Measurements from ENCODE around the gene CLOCK. TPM values are rescaled to one million over a fixed set of nuclear protein-coding genes. Genes with fewer than 3 reads are reported as not detected.

The CLOCK gene
- total RNA-seq, 1 experiment from 2014 or later = 14.9 TPM

- BruUV-seq (replicated peaks) = no TSS peak
- TF ChIP-seq EZH2 (IDR thresholded peaks at IDR 0.05; ENCODE audit: borderline replicate concordance, low read depth, low read length, poor library complexity, severe bottlenecking) (no peak), CTCF (conservative IDR thresholded peaks at IDR 0.05; ENCODE audit: low read depth, low read length) (no peak)
- peaks cover 5% of the 10 kb centered on the region for H3K36me3 ChIP-seq (ENCODE audit: insufficient read depth, low read length, poor library complexity, severe bottlenecking)
- H3K27me3 ChIP-seq (replicated peaks; ENCODE audit: insufficient read depth, low read depth, low read length, poor library complexity) = no peaks in the 10 kb centered on the region
- no peaks in the 10 kb centered on the region for H3K9me3 ChIP-seq (ENCODE audit: low read depth, low read length, poor library complexity, severe bottlenecking)
- no peak overlapping the region for H3K4me3 ChIP-seq (ENCODE audit: low read depth, low read length, poor library complexity, severe bottlenecking)
- intact Hi-C loops (cut with micrococcal nuclease; ENCODE audit: unreplicated experiment) = no loop called here
- CTCF ChIA-PET = no interaction called here
- POLR2A ChIA-PET (ENCODE audit: low non-redundant PET) = no interaction called here
- DNase-seq (ENCODE audit: low spot score) = no peak
- H3K4me1 ChIP-seq (ENCODE audit: insufficient read depth, low read length, poor library complexity, severe bottlenecking) = no peaks in the 10 kb centered on the region
- H3K27ac ChIP-seq (ENCODE audit: low read depth, low read length, poor library complexity, severe bottlenecking) = no peak overlapping the region
These were observed 108.9 kb downstream of the CLOCK start for GRCh38 chr4:55437823-55438222.

GRCh38 chr4:55437356-55437796, 109.3 kb downstream of the CLOCK start:
- CTCF ChIA-PET = no interaction called here
- no peak for DNase-seq (ENCODE audit: low spot score)
- no TSS peak for BruUV-seq (replicated peaks)
- Histone ChIP-seq H3K4me3 (ENCODE audit: low read depth, low read length, poor library complexity, severe bottlenecking) (no peak overlapping the region), H3K4me1 (ENCODE audit: insufficient read depth, low read length, poor library complexity, severe bottlenecking) (no peaks in the 10 kb centered on the region), H3K36me3 (ENCODE audit: insufficient read depth, low read length, poor library complexity, severe bottlenecking) (peaks cover 5% of the 10 kb centered on the region), H3K27ac (ENCODE audit: low read depth, low read length, poor library complexity, severe bottlenecking) (no peak overlapping the region), H3K9me3 (ENCODE audit: low read depth, low read length, poor library complexity, severe bottlenecking) (no peaks in the 10 kb centered on the region), H3K27me3 (replicated peaks; ENCODE audit: insufficient read depth, low read depth, low read length, poor library complexity) (no peaks in the 10 kb centered on the region)
- intact Hi-C loops (cut with micrococcal nuclease; ENCODE audit: unreplicated experiment) = no loop called here
- TF ChIP-seq CTCF (conservative IDR thresholded peaks at IDR 0.05; ENCODE audit: low read depth, low read length) = no peak
- TF ChIP-seq EZH2 (IDR thresholded peaks at IDR 0.05; ENCODE audit: borderline replicate concordance, low read depth, low read length, poor library complexity, severe bottlenecking) = no peak
- POLR2A ChIA-PET (ENCODE audit: low non-redundant PET) = no interaction called here

- peaks cover 10% of the 10 kb centered on the region for H3K36me3 ChIP-seq (ENCODE audit: insufficient read depth, low read length, poor library complexity, severe bottlenecking)
- intact Hi-C loops (cut with micrococcal nuclease; ENCODE audit: unreplicated experiment) = no loop called here
These were observed 111.4 kb downstream of the CLOCK start for GRCh38 chr4:55435141-55435841.

More at GRCh38 chr4:55435141-55435841, 111.4 kb downstream of the CLOCK start:
- no TSS peak for BruUV-seq (replicated peaks)
- Histone ChIP-seq H3K27ac (ENCODE audit: low read depth, low read length, poor library complexity, severe bottlenecking) (no peak overlapping the region), H3K4me1 (ENCODE audit: insufficient read depth, low read length, poor library complexity, severe bottlenecking) (no peaks in the 10 kb centered on the region), H3K4me3 (ENCODE audit: low read depth, low read length, poor library complexity, severe bottlenecking) (no peak overlapping the region), H3K9me3 (ENCODE audit: low read depth, low read length, poor library complexity, severe bottlenecking) (no peaks in the 10 kb centered on the region), H3K27me3 (replicated peaks; ENCODE audit: insufficient read depth, low read depth, low read length, poor library complexity) (no peaks in the 10 kb centered on the region)
- POLR2A ChIA-PET (ENCODE audit: low non-redundant PET) = no interaction called here
- TF ChIP-seq EZH2 (IDR thresholded peaks at IDR 0.05; ENCODE audit: borderline replicate concordance, low read depth, low read length, poor library complexity, severe bottlenecking) (no peak), CTCF (conservative IDR thresholded peaks at IDR 0.05; ENCODE audit: low read depth, low read length) (0 out of 2 replicates have a peak, but pooled peaks have one; percentile 16)
- CTCF ChIA-PET = no interaction called here
- no peak for DNase-seq (ENCODE audit: low spot score)

Data from A673 (cell line).